Activated CD8-positive, alpha-beta memory T cell treated with anti-CD3 and anti-CD28 coated beads, Interleukin-2, amount 50 U/mL, for 24 hours (primary cell): Measurements from ENCODE around the gene PPP1R18.
"Not testable (repeated sequence)": the region's sequence is repeated elsewhere in the genome, so short reads cannot be mapped to it uniquely, and the experiment has no call there.

Experiments
- DNase-seq: peaks from one replicate; pipeline ENCODE4 v3.0.0-alpha.2; 2020; ENCODE audit errors: extremely low read depth

Gene PPP1R18

DNA sequence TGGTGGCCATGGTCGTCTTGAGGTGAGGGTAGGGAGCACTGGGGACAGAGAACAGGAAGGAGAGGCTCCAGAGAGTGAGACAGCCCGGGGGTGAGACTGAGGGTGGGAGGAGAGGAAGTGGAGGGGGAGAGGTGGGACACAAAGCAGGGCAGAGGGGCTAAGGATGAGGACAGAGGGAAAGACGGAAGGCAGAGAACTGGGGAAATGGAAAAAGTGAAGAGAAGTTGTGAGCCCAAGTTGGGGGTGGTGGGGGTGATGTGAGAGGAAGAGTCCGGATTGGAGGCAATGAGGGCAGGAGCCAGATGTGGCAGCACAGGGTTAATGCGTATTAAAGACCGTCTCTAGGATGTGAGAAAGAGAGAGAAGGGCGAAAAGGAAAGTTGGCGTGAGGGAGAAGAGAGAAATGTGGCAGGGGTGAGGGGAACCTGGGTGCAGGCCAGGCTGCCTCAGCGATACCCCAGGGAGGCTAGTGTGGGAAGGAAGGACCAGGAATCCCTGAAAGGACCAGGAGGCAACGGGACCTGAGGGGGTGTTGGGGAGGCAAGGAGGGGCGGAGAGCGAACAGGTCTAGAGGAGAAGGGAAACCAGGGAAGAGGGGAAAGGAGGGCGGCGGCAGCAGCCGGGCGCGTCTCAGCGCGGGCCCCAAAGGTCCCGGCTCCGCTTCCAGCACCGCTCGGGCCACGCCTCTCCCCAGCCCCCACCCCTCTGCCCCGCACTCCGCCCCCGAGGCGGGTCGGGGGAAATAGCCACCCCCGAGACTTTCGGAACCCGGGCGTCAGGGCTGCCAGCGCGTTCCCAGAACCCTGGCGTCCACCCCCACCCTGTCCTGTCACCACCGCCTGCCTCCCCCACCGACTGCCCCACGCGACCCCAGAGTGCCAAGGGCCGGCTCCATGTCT lies at the start of gene PPP1R18:
Gene PPP1R18 (minus strand): TSS at position 637 of the 899 bp plus-strand sequence. CDS start 627 bp downstream, at position 10.
- peak; percentile 59 for DNase-seq

DNA sequence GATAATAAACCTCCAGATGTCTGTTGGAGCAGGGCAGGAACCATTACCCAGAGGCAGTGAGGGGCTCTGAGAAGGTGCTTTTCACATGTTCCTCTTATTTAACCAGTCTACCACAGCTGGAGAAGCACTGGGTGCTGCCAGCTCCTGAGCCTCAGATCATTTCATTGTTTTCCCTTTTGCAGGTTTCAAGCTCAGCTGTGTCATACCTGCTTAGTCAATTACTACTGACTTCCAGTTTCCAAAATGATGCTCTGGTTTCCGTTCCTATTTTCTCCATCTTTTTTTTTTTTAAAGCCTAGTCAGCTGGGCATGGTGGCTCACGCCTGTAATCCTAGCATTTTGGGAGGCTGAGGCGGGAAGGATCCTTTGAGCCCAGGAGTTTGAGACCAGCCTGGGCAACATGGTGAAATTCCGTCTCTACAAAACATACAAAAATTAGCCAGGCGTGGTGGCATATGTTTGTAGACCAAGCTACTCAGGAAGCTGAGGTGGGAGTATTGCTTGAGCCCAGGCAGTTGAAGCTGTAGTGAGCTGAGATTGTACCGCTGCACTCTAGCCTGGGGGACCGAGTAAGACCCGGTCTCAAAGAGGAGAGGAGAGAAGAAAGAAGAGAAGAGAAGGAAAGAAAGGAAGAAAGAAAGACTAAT lies 49.3 kb upstream of the PPP1R18 start:
- DNase-seq, result no peak

DNA sequence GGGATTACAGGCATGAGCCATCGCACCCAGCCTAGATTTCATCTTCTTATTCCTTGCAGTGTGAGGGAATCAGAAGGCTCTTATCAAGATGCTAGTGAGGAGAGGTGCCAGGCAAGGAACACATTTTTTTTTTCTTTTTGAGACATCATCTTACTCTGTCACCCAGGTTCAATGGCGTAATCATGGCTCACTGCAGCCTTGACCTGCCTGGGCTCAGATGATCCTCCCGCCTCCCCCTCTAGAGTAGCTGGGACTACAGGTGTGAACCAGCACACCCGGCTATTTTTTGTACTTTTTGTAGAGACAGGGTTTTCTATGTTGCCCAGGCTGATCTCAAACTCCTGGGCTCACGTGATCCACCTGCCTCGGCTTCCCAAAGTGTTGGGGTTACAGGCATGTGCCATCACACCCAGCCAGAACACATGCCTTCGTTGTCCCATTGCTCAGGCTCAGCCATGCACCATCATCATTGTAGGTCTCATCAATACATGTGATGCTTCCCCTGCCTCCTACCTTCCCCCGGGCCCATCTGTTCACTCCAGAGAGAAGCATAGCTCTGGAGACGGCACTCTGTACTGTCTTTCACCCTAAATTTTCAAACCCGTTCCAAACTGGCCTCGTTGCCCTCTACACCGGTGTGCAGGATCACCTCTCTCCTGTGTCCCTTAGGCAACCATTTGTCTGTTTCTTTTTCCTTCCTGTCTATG lies 45.9 kb upstream of the PPP1R18 start:
- DNase-seq, result no peak

- DNase-seq, result peak; percentile 55
These were observed 44.4 kb upstream of the PPP1R18 start for GRCh38 chr6:30730601-30731435.

DNA sequence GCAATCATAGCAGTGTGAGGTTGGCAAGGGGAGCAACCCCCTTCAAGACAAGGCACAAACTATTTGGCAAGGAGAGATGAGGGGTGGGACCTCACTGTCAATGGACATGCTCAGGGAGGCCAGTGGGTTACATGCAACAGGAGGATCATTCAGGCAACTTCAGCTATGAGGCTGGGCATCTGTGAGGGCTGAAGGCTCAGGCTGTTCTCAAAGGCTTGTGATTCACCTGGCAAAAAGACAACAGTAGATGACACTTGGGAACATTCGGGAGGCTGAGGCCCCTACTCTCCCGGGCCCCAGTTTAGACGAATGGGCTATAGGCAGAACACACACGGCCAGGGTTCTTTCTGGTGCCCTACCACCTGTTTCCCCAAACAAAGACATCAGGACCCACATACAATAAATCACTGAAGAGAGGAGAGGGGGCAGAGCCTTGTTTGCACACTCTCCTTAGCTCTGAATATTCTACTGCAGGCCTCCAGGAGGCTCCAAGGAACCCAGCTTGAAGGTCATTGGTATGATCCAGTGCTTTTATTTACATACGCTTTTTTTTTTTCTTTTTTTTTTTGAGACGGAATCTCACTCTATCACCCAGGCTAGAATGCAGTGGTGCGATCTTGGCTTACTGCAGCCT lies 41.6 kb upstream of the PPP1R18 start:
- no peak for DNase-seq

- DNase-seq, result no peak
These were observed 40.3 kb upstream of the PPP1R18 start for GRCh38 chr6:30726506-30727413.

DNA sequence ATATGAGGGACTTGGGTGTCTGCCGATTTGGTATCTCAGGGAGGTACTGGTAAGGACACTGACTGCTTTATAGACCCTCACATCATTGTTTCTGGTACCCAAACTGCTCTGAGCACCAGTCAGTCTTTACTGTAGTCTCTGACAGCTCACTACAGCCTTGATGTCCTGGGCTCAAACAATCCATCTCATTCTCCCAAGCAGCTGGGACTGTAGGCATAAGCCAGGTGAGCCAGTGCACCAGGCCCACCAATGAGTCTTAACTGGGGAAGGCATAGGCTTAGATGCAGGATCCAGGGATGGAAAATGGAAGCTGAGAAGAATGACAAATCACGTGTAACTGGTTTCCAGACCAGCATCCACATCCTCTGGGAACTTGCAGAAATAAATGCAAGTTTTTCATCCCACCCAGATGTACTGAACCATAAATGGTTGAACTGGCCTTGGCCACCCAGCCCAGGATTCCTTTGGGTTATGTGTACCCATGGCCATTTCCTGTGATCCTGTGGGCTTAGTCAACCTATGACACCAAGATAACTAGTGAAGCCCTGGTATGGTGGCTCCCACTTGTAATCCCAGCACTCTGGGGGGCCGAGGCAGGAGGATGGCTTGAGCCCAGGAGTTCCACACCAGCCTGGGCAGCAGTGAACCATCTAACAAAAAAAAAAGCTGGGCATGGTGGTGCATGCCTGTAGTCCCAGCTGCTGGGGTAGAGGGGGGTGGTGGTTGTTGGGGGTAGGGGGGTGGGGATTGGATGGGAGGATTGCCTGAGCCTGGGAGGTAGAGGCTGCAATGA lies 39.5 kb upstream of the PPP1R18 start:
- DNase-seq, result no peak

- DNase-seq, result no peak
These were observed 38.6 kb upstream of the PPP1R18 start for GRCh38 chr6:30724906-30725667.

DNA sequence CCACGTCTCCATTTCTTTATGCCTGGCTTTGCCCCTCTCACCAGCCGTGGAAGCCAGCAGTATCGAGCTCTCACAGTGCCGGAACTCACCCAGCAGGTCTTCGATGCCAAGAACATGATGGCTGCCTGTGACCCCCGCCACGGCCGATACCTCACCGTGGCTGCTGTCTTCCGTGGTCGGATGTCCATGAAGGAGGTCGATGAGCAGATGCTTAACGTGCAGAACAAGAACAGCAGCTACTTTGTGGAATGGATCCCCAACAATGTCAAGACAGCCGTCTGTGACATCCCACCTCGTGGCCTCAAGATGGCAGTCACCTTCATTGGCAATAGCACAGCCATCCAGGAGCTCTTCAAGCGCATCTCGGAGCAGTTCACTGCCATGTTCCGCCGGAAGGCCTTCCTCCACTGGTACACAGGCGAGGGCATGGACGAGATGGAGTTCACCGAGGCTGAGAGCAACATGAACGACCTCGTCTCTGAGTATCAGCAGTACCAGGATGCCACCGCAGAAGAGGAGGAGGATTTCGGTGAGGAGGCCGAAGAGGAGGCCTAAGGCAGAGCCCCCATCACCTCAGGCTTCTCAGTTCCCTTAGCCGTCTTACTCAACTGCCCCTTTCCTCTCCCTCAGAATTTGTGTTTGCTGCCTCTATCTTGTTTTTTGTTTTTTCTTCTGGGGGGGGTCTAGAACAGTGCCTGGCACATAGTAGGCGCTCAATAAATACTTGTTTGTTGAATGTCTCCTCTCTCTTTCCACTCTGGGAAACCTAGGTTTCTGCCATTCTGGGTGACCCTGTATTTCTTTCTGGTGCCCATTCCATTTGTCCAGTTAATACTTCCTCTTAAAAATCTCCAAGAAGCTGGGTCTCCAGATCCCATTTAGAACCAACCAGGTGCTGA lies 37.6 kb upstream of the PPP1R18 start:
- not testable (repeated sequence) for DNase-seq

GRCh38 chr6:30723159-30723842 lies 36.9 kb upstream of the PPP1R18 start:
- DNase-seq, result not testable (repeated sequence)

DNA sequence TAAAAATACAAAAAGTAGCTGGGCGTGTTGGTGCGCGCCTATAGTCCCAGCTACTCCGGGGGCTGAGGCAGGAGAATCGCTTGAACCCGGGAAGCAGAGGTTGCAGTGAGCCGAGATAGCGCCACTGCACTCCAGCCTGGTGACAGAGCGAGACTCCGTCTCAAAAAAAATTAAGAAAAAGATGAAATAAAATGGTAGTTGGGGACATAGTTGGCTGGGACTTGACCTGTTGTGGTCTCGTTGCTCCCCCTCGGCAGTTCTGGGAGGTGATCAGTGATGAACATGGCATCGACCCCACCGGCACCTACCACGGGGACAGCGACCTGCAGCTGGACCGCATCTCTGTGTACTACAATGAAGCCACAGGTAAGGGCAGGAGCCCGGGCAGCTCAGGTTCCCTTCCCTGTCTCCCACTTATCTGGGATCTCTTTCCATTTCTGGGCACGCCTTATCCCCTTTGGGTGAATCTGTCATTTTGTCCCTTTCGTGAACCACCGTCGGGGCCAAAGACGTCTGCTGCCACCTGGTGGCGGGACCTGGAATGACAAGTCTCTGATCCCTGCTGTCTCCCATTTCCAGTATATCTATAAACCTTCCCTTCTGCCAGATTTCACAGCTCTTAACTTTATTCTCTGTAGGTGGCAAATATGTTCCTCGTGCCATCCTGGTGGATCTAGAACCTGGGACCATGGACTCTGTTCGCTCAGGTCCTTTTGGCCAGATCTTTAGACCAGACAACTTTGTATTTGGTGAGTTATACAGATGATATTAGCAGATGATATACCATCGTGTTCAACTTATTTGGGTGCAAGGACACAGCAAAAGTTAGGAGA lies 36.1 kb upstream of the PPP1R18 start:
- DNase-seq, result peak; percentile 68

DNA sequence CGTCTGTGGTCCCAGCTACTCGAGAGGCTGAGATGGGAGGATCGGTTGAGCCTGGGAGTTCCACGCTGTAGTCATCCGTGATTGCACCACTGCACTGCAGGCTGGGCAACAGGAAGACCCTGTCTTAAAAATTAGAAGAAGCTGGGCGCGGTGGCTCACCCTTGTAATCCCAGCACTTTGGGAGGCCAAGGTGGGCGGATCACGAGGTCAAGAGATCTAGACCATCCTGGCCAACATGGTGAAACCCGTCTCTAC lies 35.5 kb upstream of the PPP1R18 start:
- DNase-seq, result not testable (repeated sequence)

DNA sequence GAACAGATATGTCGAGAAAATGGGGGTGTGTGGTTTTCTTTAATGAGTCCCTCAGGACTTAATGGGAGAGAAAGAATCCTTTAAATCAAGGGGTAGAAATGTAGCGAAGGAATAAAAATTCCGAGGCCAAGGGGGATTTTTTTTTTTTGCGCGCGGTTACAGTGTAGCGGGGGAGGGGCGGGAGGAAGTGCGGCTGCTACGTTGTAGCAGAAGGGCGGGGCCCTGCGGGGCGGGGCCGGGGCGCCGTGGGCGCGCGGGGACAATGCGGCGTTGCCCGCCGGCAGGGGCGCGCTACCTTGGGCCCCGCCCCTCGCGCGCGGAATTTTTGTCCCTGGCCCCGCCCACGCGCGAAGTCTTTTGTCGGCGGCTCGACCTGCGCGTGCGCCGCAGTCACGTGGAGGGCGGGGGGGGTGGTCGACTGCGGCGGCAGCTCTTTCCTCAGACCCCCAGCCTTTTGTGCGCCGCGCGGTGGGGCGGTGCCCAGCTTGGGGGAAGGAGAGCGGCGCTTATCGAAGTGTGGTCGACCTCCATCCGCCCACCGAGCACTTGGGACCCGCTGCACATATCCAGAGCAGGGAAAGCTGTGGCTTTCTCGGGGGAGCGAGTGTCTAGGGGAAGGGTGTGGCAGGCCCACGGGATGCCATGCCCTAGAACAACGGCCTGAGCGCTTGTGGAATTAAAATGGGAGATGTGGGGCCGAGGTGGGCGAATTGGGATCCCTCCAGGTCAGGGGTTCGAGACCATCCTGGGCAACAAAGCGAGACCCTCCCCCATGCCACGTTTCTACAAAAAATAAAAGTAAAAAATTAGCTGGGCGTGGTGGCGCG lies 35.0 kb upstream of the PPP1R18 start:
- peak; percentile 80 for DNase-seq

DNA sequence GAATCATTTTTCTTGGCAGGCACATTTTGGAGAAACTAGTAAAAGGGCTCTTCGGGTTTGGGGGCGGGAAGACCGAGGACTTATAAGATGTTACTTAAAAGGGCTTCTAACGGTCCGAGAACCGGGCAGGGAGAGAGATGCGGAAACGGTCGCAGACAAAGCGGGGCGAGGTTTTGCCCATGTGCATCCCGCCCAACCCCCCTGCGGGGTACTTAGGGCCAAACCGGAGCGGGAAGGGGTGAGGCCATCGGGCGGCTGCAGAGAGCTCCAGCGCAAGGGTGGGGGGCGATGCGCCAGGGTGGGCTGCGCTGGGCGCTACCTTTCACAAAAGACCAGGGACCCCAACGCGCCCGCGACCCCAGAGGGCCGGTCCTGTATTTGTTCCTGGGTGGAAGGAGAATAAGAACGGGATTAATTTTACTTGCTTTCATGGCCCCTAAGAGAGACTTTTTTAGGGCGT lies 34.3 kb upstream of the PPP1R18 start:
- no peak for DNase-seq
